HUDEP-2 (cell line): ENCODE measurements around the gene OS9.

Experiments
- DNase-seq, 76 experiments: peaks; one replicate each; lab custom pipeline; 2025; ENCODE audit not compliant: unreplicated experiment in 76 of 76; lab: John Stamatoyannopoulos, UW

Gene OS9

DNA sequence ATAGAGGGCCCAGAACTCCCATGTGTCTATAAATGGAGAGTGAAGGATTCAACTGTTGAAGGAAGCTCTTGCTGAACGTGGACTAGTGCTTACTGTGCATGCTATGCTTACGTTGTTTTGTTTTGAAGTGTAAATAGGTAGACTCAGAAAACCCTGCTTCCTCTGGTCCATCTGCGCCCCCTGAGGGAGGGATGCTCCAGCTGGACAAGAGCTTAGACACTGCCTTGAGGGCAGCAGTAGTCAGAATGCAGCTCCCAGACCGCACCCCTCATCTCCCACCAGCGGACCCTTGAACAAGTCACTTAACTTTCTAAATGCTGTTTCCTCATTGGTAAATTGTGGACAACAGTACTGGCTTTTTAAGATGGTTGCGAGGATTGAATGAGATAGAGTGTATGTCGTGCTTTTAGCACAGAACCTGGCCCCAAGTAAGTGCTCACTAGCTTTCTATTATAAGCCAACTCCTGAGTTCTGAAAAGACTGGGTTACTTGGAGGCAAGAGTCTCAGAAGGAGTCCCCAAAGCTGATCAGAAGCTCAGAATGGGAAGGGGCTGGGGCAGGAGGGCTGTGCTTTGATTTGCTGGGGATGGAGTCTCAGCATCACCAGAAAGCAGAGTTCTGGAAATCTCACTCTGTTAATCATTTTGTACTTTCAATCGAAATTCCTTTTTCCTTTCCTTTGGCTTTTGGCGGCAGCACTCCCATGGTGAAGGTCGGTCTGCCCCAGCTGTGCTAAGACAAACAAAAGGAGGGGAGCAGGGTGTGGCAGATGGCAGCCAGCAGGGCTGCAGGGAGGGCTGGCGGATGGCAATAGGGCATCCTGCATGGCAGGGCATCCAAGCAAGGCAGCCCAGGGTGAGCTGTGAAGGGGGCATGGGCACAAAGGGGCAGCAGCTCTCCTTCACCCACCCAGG, 29.0 kb downstream of the OS9 start:
- no peak for DNase-seq

DNA sequence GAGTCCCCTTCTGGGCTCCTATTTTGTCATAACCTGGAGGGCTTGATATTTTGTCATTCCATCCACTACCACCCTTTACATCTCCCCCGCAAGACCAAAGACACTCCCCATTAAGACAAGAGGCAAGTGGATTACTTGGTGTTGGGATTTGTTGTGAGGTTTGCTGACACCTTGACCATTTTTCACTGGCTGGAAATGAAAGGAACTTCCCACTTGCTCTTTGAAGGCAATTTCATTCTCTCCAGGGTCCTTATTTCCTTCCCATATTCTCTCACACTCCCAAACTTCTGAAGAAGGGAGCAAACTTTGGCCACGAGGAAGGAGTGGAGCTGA, 29.7 kb downstream of the OS9 start:
- no peak for DNase-seq

- DNase-seq, result no peak
These were observed 30.3 kb downstream of the OS9 start for GRCh38 chr12:57724003-57724935.

- no peak for DNase-seq
These were observed 31.2 kb downstream of the OS9 start for GRCh38 chr12:57724936-57725740.

DNA sequence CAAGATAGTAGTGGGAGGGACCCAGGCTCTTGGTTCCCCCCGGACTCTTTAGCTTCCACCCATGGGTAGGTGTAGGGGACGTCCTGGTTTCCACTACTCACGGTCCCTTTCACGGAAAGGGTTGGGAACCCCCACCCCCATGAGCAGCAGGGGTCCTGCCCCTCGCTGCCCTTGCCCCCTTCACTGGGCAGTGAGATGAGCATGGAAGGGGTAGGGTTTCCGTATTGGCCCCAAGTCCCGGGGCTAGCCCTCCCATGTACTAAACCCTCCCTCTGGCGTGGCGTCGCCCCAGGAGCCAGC, 31.9 kb downstream of the OS9 start:
- DNase-seq, result no peak

DNA sequence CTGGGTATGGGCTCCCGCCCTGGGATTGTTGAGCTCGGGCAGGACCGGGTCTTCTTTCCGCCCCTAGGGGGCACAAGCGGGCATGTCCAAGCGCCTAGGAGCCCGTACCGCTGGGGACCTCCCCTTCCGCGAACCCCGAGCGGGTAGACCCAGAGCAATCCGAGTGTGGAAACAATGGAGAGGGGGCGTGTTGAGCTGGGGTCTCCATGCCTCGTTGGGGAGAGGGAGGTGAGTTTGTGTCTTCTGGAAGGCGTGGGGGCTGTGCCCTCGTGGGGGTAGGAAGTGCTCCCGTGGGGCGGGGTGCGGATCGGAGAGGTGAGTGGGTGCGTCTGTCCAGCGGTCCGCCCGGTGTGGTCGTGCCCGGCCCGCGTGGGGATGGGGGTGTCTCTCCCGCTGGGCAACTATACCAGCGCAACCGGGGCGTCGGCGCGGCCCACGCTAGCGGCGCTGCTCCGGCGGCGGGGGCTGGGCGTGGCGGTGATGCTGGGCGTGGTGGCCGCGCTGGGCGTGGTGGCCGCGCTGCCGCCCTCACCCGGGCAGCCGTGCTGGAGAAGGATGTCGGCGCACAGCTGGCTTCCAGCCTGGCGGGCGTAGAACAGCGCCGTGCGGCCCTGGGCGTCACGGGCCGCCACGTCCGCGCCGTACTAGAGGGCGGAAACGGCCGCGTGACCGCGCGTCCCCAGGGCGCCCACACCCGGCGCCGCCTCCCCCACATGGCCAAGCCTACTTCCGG, 32.4 kb downstream of the OS9 start:
- no peak for DNase-seq

GRCh38 chr12:57726884-57727757, 33.2 kb downstream of the OS9 start:
- no peak for DNase-seq

DNA sequence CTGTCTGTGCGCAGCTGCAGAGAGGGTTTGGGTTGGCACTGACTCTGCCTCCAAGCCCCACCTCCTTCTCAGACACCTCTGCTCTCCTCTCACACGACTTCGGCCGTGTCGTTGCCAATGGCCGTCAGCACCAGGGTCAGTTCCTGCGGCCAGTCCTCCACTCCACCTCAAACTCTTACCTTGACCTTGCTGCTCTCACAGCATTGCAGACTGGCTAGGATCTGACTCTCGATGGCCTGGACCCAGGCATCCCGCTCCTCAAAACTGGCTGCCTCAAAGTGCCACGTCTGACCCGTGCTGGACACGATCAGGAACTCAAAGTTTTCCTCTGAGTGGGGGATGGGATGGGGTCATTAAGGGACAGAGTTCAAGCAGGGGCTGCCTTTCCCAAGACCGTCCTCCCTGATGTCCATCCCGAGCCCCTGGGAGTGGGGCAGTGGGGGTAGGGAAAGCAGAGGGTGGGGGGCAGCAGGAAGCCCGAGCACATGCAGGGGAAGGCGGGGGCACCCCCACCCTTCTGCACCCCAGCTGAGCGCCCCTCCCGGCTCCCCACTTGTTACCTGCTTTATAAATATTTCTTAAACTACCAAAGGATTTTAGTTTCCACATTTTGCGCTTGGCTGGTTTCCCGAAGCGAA, 33.9 kb downstream of the OS9 start:
- no peak for DNase-seq

DNA sequence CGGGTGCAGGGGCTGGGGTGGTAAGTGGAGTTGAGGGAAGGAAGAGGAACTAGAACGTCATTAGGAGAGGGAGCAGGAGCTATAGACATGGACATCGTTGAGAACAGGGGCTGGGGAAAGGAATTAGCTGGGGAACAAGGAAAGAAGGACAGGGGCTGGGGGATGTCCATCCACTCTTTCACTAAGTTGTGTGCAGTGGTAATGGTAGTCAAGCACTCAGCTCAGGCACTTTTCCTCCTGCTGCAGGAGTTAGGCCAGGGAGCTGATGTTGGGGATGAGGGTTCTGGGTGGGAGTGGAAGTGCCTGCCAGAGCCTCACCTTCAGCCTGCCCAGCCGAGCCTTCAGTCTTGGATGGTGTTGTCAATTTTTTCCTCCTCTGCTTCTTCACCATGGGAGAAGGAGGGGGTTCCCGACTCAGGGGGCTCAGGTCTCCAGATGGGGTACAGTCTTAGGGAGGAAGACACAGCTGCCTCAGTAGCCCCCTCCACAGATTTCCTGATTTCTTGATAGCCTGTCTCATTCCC, 35.5 kb downstream of the OS9 start:
- DNase-seq, result no peak

- DNase-seq, result no peak
These were observed 36.6 kb downstream of the OS9 start for GRCh38 chr12:57730336-57731067.

DNA sequence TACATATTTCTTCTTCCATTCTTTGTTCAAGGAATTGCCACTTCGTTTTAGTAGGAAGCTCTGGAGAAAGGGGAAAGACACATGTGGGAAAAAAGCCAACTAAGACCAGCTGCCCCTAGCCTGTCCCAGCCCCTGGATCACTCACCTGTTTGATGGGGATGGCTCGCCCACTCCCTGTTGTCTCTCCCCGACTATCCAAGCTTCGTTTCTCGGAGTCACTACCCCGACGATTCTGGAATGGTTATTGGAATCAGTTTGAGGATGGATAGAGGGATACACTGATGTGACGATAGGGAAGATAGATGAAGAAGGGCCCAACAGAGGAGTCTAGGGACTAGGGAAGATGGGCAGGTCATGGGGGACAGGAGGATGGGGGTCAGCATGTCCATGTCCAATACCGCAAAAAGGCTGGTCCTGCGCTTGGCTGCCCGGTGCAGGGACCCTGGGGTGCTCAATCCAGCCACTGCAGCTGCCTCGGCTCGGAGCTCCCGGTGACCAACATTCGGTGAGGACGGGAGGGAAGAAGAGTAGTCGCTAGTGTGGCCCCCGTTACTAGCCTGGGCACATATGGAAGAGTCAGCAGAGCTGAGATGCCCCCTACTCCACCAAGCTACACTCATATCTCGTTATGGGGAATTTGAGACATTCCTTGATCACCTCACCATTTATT, 37.6 kb downstream of the OS9 start:
- no peak for DNase-seq

DNA sequence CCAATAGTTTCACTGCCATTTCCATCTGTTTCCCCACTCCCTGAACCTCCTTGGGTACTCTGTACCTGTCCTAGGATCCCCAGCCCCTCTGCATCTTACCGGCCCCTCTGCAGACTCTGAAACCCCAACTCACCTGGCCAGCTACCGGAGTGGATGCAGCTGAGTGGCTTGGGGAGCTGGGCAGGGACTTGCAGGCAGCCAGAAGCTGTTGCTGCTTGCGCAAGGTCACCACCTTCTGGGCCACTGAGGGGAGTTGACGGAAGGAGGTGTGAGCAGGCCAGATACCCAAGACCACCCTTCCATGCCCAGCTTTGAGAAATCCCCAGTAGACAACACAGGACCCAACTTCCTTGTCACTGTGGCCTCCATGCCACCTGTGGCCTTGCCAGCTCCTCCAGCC, 38.3 kb downstream of the OS9 start:
- no peak for DNase-seq

DNA sequence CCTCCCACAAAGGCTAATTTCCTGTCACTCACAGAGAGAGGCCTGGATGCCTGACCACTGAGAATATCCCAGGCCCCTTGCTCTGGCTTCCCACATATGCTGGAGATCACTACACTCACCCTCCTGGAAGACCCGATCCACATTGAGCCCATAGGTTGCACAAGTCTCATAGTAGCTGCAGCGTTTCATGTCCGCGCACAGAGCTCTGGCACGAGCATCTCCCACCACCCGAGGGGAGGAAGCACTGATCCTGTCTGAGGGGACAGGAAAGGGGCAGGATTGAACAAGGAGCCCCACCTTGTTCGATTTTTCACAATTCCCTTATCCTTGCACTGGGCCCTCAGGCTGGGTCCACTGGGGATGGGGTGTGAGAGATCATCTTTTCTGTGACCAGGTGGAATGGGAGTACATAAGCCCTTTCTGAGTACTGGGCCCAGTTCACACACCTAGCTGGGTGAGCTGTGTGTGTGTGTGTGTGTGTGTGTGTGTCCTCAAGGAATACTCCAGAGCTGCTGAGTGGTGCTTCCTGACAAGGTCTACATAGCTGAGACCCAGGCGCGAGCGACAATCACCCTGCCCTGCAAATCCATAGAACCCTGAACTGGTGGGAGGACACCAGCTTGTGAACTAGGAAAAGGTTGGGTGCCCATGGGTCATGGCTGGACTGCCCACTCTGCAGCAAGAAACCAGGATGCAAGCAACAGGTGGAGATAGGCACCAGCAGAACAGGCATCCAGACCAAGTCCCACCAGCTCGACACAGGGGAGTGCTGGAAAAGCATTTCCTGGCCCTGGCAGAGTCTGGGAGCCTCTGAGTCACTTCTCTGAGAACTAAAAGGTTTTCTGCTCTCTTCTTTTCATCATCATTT, 39.0 kb downstream of the OS9 start:
- no peak for DNase-seq

DNA sequence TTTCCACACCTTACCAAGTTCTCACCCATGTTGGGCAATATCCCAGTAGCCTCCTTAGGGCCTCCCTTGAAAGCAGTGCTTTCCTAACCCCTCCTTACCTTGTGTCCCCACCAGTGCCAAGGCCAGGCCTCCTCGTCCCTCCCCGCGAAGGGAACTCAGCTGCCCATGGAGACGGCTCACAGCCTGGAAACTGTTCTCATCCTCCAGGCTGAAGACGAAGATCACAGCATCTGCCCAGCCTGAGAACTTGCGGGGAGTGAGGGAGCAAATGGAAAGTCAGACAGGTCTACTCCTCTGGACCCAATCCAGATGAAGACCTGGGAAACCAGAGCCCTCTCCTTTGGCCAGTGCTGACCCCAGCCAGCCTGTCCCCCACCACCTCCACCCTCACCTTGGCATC, 40.0 kb downstream of the OS9 start:
- no peak for DNase-seq

DNA sequence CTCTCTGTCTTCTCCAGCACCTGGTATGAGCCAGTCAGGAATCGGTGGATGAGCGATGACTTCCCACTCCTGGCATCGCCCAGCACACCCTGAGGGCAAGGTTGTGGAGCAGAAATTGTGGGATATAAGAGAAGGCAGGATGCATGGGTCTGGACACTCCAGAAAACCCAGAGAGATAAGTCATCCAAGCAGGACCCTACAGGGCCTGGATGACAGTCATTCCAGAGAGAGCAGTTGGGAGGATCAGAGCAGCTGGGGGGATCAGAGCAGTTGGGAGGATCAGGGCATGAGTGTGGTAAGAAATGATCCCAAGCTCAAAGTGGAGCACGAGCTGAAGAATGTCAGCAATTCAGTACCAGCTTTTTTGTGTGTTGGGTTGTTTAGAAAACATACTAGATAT, 40.7 kb downstream of the OS9 start:
- no peak for DNase-seq

DNA sequence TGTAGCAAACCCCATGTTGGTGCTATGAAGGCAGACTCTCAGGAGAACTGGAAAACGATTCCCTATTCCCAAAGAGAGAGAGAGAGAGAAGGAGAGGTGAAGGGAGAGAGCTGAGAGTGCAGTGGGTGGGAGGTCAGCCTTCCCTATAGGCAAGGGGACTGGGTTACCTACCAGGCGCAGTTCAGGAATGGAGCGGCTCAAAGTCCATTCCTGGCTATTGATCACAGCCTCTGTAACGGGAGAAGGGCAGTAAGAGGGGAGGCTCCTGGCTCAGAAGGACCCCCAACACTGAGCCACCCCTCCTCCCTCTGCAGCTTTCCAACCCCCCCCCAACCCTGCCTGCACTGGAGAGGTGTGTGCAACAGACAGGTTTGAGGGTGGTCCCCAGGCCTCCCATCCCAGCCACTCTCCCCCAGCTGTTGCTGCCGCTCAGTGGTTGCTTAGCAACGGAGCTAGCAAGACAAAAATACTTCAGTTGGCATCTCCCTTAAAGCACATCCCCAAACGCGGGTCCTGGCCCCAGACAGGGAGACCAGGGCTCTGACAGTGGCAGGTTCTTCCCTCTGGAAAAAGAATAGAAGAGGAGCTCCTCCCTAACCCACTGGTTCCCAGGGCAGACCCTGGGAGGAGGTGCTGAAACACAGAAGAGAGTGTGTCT, 41.4 kb downstream of the OS9 start:
- no peak for DNase-seq
